Measurements from ENCODE around the gene NELL1. TPM values are rescaled to one million over a fixed set of nuclear protein-coding genes. Genes with fewer than 3 reads are reported as not detected.

Gene NELL1
- total RNA-seq, 2 experiments from 2014 or later, result not detected

DNA sequence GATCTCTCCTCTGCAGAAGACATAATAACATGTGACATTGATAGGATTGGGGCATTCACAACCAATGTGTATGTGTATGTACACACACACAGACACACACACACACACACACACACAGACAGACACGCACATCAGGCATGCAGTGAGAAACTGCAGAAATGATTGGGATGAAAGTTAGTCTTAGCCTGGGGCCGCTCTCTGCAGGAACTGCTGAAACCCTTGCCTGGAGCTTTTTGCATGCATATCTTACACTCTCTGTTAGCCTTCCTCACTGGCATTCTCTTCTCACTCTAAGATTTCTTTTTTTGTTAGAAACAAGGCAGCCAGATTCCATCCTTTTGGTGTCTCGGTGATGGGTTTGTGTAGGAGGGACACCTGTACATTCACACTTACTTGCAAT, 337.9 kb downstream of the NELL1 start:
- ChIA-PET POLR2A (no interaction called here), CTCF (interaction anchor here (1.6 kb wide), 1 partner anchor 10 kb away, joined by 3 read pairs; no protein-coding TSS in a partner anchor)
- DNase-seq (no peak), ATAC-seq (no peak)
- Mint-ChIP-seq H3K36me3 (ENCODE audit: low read depth) (no peaks in the 10 kb centered on the region), H3K27me3 (no peaks in the 10 kb centered on the region), H3K4me3 (no peak overlapping the region), H3K4me1 (ENCODE audit: low read depth) (no peaks in the 10 kb centered on the region), H3K27ac (no peak overlapping the region), H3K9me3 (peaks cover 3% of the 10 kb centered on the region)
- TF ChIP-seq, protein P1, sequence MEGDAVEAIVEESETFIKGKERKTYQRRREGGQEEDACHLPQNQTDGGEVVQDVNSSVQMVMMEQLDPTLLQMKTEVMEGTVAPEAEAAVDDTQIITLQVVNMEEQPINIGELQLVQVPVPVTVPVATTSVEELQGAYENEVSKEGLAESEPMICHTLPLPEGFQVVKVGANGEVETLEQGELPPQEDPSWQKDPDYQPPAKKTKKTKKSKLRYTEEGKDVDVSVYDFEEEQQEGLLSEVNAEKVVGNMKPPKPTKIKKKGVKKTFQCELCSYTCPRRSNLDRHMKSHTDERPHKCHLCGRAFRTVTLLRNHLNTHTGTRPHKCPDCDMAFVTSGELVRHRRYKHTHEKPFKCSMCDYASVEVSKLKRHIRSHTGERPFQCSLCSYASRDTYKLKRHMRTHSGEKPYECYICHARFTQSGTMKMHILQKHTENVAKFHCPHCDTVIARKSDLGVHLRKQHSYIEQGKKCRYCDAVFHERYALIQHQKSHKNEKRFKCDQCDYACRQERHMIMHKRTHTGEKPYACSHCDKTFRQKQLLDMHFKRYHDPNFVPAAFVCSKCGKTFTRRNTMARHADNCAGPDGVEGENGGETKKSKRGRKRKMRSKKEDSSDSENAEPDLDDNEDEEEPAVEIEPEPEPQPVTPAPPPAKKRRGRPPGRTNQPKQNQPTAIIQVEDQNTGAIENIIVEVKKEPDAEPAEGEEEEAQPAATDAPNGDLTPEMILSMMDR (IDR thresholded peaks at IDR 0.05), result no peak
- intact Hi-C loops (cut with micrococcal nuclease), result no loop called here

DNA sequence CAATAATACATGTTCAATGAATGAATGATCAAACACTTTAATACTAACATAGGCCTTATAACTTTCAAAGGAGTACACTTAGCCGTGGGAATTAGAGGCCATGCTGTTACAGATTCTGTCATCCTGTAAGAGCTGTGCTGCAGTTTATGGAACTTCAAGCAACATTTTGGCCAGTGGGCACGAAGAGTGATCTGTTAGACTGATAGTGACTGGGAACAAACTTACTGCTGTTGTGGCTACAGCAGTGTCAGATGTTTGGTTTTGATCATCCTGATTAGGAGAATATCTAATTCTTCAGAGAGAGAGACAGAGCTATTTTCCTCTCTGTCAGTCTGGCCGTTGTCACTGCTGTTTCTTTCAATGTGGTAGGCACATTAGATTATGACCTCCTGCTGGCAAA, 348.9 kb downstream of the NELL1 start:
- H3K4me1 Mint-ChIP-seq (ENCODE audit: low read depth), result no peaks in the 10 kb centered on the region
- ATAC-seq, result no peak
- POLR2A ChIA-PET, result no interaction called here
- H3K9me3 Mint-ChIP-seq, result peaks cover 1% of the 10 kb centered on the region
- no peak for DNase-seq
- no peaks in the 10 kb centered on the region for H3K27me3 Mint-ChIP-seq
- TF ChIP-seq, protein P1 (IDR thresholded peaks at IDR 0.05), result no peak
- intact Hi-C loops (cut with micrococcal nuclease), result no loop called here
- no peak overlapping the region for H3K27ac Mint-ChIP-seq
- H3K36me3 Mint-ChIP-seq (ENCODE audit: low read depth), result no peaks in the 10 kb centered on the region
- CTCF ChIA-PET, result no interaction called here
- H3K4me3 Mint-ChIP-seq, result no peak overlapping the region

- Mint-ChIP-seq H3K27ac (no peak overlapping the region), H3K4me1 (ENCODE audit: low read depth) (no peaks in the 10 kb centered on the region), H3K36me3 (ENCODE audit: low read depth) (no peaks in the 10 kb centered on the region), H3K4me3 (no peak overlapping the region), H3K9me3 (no peaks in the 10 kb centered on the region), H3K27me3 (no peaks in the 10 kb centered on the region)
- ATAC-seq (no peak), DNase-seq (no peak)
- TF ChIP-seq, protein P1 (IDR thresholded peaks at IDR 0.05), result no peak
- intact Hi-C loops (cut with micrococcal nuclease), result no loop called here
- ChIA-PET CTCF (no interaction called here), POLR2A (no interaction called here)
These were observed 357.3 kb downstream of the NELL1 start for GRCh38 chr11:21026685-21027084.

GRCh38 chr11:21037850-21038249, 368.5 kb downstream of the NELL1 start:
- H3K9me3 Mint-ChIP-seq, result peaks cover 3% of the 10 kb centered on the region
- H3K27ac Mint-ChIP-seq, result no peak overlapping the region
- POLR2A ChIA-PET, result no interaction called here

DNA sequence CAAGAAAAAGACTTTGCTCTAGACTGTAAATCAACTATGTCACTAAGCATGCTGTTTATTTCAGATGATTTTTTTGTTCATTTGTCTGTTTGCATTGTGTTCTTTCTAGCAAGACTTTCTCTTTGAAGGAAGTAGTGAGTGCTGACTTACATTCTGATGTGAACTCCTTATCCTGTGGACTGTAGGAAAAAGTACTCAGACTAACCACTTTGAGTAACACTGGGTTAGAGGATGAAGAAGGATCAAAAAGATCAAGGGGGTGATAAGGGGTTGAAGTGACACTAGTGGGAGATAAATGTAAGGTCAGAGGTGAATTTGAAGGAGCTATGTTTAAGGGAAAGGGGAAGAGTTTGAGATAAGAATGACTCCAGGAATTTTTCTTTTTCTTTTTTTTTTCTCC, 369.4 kb downstream of the NELL1 start:
- ATAC-seq (no peak), DNase-seq (no peak)
- Mint-ChIP-seq H3K9me3 (peaks cover 3% of the 10 kb centered on the region), H3K4me3 (no peak overlapping the region), H3K27ac (no peak overlapping the region), H3K27me3 (no peaks in the 10 kb centered on the region), H3K36me3 (ENCODE audit: low read depth) (no peaks in the 10 kb centered on the region), H3K4me1 (ENCODE audit: low read depth) (no peaks in the 10 kb centered on the region)
- ChIA-PET CTCF (no interaction called here), POLR2A (no interaction called here)
- TF ChIP-seq, protein P1 (IDR thresholded peaks at IDR 0.05), result no peak
- intact Hi-C loops (cut with micrococcal nuclease), result no loop called here

More at GRCh38 chr11:21037850-21038249, 368.5 kb downstream of the NELL1 start:
- intact Hi-C loops (cut with micrococcal nuclease), result no loop called here
- TF ChIP-seq, protein P1 (IDR thresholded peaks at IDR 0.05), result no peak
- CTCF ChIA-PET, result no interaction called here
- no peaks in the 10 kb centered on the region for H3K4me1 Mint-ChIP-seq (ENCODE audit: low read depth)
- H3K36me3 Mint-ChIP-seq (ENCODE audit: low read depth), result no peaks in the 10 kb centered on the region
- no peak for DNase-seq
- no peak for ATAC-seq
- no peaks in the 10 kb centered on the region for H3K27me3 Mint-ChIP-seq
- no peak overlapping the region for H3K4me3 Mint-ChIP-seq
